Measurements from ENCODE around the gene PLCL1.

DNA sequence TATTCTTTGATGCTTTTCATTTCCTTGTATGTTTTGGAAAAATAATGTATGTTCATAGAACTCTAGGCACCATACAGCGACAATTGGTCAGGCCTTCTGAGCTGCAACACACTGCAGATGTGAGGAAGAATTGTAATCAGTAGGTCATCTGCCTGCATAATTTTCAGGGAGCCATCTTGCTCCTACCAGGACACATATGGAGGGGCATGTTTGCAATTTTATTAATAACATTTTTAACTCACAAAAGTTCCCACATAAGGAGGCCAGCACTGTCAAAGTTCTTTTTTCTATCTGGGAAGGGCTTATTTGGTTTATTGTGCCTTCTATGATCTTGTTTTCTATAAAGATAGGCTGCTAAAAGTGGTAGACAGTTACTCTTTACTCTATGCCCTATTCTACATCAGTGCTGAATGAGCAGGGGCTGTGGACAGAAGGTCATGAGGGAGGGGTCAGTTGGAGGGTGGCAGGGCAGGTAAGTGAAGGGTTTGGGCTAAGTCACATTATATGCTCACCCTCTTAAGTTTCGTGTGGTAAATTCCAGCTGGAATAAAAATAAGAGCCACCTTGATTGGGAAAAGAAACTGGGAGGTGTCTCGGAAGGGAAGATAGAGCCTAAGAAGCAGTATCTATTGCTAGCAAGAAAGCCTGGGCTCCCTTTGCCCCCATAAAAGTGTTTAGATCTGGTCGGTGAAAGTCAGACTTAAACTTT, 126.3 kb downstream of the PLCL1 start:
- TF ChIP-seq, protein P1, sequence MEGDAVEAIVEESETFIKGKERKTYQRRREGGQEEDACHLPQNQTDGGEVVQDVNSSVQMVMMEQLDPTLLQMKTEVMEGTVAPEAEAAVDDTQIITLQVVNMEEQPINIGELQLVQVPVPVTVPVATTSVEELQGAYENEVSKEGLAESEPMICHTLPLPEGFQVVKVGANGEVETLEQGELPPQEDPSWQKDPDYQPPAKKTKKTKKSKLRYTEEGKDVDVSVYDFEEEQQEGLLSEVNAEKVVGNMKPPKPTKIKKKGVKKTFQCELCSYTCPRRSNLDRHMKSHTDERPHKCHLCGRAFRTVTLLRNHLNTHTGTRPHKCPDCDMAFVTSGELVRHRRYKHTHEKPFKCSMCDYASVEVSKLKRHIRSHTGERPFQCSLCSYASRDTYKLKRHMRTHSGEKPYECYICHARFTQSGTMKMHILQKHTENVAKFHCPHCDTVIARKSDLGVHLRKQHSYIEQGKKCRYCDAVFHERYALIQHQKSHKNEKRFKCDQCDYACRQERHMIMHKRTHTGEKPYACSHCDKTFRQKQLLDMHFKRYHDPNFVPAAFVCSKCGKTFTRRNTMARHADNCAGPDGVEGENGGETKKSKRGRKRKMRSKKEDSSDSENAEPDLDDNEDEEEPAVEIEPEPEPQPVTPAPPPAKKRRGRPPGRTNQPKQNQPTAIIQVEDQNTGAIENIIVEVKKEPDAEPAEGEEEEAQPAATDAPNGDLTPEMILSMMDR (IDR thresholded peaks at IDR 0.05) = no peak
- TF ChIP-seq POLR2A (IDR thresholded peaks at IDR 0.05) = no peak

All from esophagus squamous epithelium (tissue), 4 donors.